ENCODE data around the gene PAXX.

PAXX gene

GRCh38 chr9:136990242-136990911 lies 1.8 kb upstream of the PAXX start:
- no peak for DNase-seq (ENCODE audit: low read depth)
- no peak overlapping the region for H3K4me3 ChIP-seq (ENCODE audit: low read depth, low read length)
- no peak for TF ChIP-seq CTCF (IDR thresholded peaks at IDR 0.05; ENCODE audit: low read depth, low read length)
- TF ChIP-seq, protein P1, sequence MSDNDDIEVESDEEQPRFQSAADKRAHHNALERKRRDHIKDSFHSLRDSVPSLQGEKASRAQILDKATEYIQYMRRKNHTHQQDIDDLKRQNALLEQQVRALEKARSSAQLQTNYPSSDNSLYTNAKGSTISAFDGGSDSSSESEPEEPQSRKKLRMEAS (IDR thresholded peaks at IDR 0.05; ENCODE audit: low read depth, low read length), result no peak
- TF ChIP-seq MYC (IDR thresholded peaks at IDR 0.05; ENCODE audit: low read depth, low read length), result no peak
- no peak for TF ChIP-seq POLR2A (IDR thresholded peaks at IDR 0.05; ENCODE audit: extremely low read depth, insufficient read length)

GRCh38 chr9:136992819-136993369 lies 672 bp downstream of the PAXX start:
- TF ChIP-seq POLR2A (IDR thresholded peaks at IDR 0.05; ENCODE audit: extremely low read depth, insufficient read length) (no peak), CTCF (IDR thresholded peaks at IDR 0.05; ENCODE audit: low read depth, low read length) (no peak), MYC (IDR thresholded peaks at IDR 0.05; ENCODE audit: low read depth, low read length) (no peak)
- TF ChIP-seq, protein P1 (IDR thresholded peaks at IDR 0.05; ENCODE audit: low read depth, low read length), result no peak
- no peak for DNase-seq (ENCODE audit: low read depth)
- H3K4me3 ChIP-seq (ENCODE audit: low read depth, low read length), result peak overlapping the region; percentile 79

- no peak for DNase-seq (ENCODE audit: low read depth)
- no peak overlapping the region for H3K4me3 ChIP-seq (ENCODE audit: low read depth, low read length)
- TF ChIP-seq MYC (IDR thresholded peaks at IDR 0.05; ENCODE audit: low read depth, low read length), result no peak
- TF ChIP-seq POLR2A (IDR thresholded peaks at IDR 0.05; ENCODE audit: extremely low read depth, insufficient read length), result no peak
- TF ChIP-seq, protein P1 (IDR thresholded peaks at IDR 0.05; ENCODE audit: low read depth, low read length), result no peak
- TF ChIP-seq CTCF (IDR thresholded peaks at IDR 0.05; ENCODE audit: low read depth, low read length), result no peak
Observed at GRCh38 chr9:136994180-136994887, 2.1 kb downstream of the PAXX start.

DNA sequence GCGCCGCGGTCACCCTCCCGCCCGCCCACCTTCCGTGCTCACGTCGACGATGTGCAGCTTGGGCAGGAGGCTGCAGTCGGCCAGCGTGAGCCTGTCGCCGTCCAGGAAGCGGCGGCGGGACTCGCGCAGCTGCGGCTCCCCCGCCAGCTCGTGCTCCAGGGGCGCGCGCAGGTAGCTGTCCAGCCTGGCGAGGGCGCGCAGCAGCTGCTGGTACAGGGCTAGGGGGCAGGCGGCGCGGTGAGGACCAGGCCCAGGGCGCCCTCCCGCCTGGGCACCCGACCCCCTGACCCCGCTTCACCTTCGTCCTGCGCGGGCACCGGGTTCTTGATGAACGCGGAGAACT lies 2.6 kb downstream of the PAXX start:
- no peak for DNase-seq (ENCODE audit: low read depth)

DNA sequence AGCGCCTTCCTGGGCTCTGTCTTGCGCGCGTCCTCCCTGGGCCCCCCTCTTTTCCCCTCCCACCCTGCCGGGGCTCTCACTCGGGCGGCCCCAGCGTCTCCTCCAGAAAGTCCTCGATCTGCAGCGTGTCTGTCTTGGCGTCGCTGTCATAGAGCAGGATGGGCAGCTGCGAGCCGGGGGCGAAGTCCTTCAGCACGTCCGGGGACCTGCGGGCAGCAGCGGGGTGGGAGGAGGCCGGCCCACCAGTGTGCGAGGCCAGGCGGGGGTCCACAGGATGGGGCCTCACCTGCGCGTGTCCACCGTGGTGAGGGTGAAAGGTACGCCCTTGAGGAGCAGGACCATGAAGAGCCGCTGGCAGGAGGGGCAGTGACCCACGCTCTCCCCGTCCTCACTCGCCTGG lies 3.1 kb downstream of the PAXX start:
- TF ChIP-seq MYC (IDR thresholded peaks at IDR 0.05; ENCODE audit: low read depth, low read length), result no peak
- TF ChIP-seq, protein P1 (IDR thresholded peaks at IDR 0.05; ENCODE audit: low read depth, low read length), result no peak
- no peak for TF ChIP-seq CTCF (IDR thresholded peaks at IDR 0.05; ENCODE audit: low read depth, low read length)
- no peak for TF ChIP-seq POLR2A (IDR thresholded peaks at IDR 0.05; ENCODE audit: extremely low read depth, insufficient read length)
- H3K4me3 ChIP-seq (ENCODE audit: low read depth, low read length), result no peak overlapping the region
- no peak for DNase-seq (ENCODE audit: low read depth)

More for the DNA sequence above, 2.6 kb downstream of the PAXX start:
- no peak for TF ChIP-seq MYC (IDR thresholded peaks at IDR 0.05; ENCODE audit: low read depth, low read length)
- no peak for TF ChIP-seq CTCF (IDR thresholded peaks at IDR 0.05; ENCODE audit: low read depth, low read length)
- TF ChIP-seq, protein P1 (IDR thresholded peaks at IDR 0.05; ENCODE audit: low read depth, low read length), result no peak
- no peak for TF ChIP-seq POLR2A (IDR thresholded peaks at IDR 0.05; ENCODE audit: extremely low read depth, insufficient read length)
- H3K4me3 ChIP-seq (ENCODE audit: low read depth, low read length), result no peak overlapping the region
